Subcutaneous abdominal adipose tissue (tissue), 5 donors: ENCODE measurements around the gene WASF2.
"Not testable (repeated sequence)": the region's sequence is repeated elsewhere in the genome, so short reads cannot be mapped to it uniquely, and the experiment has no call there.

Experiments
- H3K27ac ChIP-seq: one replicate; pipeline ENCODE4 v1.7.0; 2013; ENCODE audit warnings: low read depth, mild to moderate bottlenecking, inconsistent platforms, low read length, moderate library complexity
- H3K27me3 ChIP-seq, 5 donors: one replicate each; pipeline ENCODE4 v1.7.0; 2013; ENCODE audit warnings: low read length in 5 of 5, inconsistent platforms in 1 of 5; ENCODE audit not compliant: control insufficient read depth in 5 of 5, insufficient read depth in 4 of 5
- H3K36me3 ChIP-seq, 5 donors: one replicate each; pipeline ENCODE4 v1.7.0; 2013; ENCODE audit warnings: low read length in 5 of 5; ENCODE audit not compliant: control insufficient read depth in 5 of 5, insufficient read depth in 5 of 5
- H3K4me1 ChIP-seq, 5 donors: one replicate each; pipeline ENCODE4 v1.7.0; 2013; ENCODE audit warnings: low read length in 5 of 5, mild to moderate bottlenecking in 3 of 5, moderate library complexity in 1 of 5; ENCODE audit not compliant: control insufficient read depth in 5 of 5, insufficient read depth in 5 of 5
- H3K4me3 ChIP-seq, 5 donors: one replicate each; pipeline ENCODE4 v1.7.0; 2013; ENCODE audit warnings: low read length in 5 of 5, low read depth in 1 of 5
- H3K9ac ChIP-seq, 5 donors: one replicate each; pipeline ENCODE4 v1.7.0; 2013; ENCODE audit warnings: low read length in 5 of 5, mild to moderate bottlenecking in 4 of 5, moderate library complexity in 3 of 5
- H3K9me3 ChIP-seq, 5 donors: one replicate each; pipeline ENCODE4 v1.7.0; 2013; ENCODE audit warnings: low read length in 5 of 5; ENCODE audit not compliant: control insufficient read depth in 5 of 5
- donor health status: healthy.
- donor health status: healthy.
- donor health status: healthy.
- donor health status: healthy.
- donor health status: healthy.

Gene WASF2

DNA sequence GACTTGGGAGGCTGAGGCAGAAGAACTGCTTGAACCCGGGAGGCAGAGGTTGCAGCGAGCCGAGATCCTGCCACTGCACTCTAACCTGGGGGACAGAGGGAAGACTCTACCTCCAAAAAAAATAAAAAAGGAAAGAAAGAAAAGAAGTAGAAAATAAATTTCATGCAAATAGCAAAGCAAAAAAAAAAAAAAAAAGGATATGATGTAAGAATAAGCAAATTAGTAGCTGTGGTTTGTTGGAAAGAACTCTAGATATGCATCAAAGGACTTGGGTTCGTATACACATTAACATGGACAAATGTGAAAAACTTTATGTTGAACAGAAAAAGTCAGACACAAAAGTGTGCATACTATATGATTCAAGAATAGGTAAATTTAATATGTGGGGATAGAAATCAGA lies 11.9 kb downstream of the WASF2 start:
- H3K36me3 ChIP-seq, result no peaks in the 10 kb centered on the region
- H3K27ac ChIP-seq, result no peak overlapping the region
- peaks cover 0 to 50% (median 47%) of the 10 kb centered on the region in 5 donors for H3K4me1 ChIP-seq
- H3K4me3 ChIP-seq, result no peak overlapping the region
- no peaks in the 10 kb centered on the region for H3K9me3 ChIP-seq
- no peaks in the 10 kb centered on the region for H3K27me3 ChIP-seq
- H3K9ac ChIP-seq, result no peak overlapping the region

GRCh38 chr1:27476237-27476636 lies 13.7 kb downstream of the WASF2 start:
- Histone ChIP-seq H3K4me1 (peaks cover 0 to 51% (median 35%) of the 10 kb centered on the region in 5 donors), H3K4me3 (no peak overlapping the region), H3K27ac (no peak overlapping the region)

DNA sequence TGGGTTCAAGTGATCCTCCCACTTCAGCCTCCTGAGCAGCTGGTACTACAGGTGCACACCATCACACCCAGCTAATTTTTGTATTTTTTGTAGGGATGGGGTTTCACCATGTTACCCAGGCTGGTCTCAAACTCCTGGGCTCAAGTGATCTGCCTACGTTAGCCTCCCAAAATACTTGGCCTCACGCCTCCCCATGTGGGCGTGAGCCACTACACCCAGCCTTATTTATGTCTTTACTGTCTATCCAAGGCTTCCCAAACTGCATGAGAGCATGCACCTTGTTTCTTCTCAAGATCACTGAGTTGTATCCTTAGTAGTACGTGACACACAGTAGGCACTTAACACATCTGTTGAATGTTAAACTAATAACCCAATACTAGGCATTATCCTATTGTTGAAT lies 14.2 kb downstream of the WASF2 start:
- no peak overlapping the region for H3K9ac ChIP-seq
- H3K27me3 ChIP-seq, result no peaks in the 10 kb centered on the region
- H3K27ac ChIP-seq, result no peak overlapping the region
- H3K9me3 ChIP-seq, result no peaks in the 10 kb centered on the region
- peaks cover 0 to 51% (median 35%) of the 10 kb centered on the region in 5 donors for H3K4me1 ChIP-seq
- no peaks in the 10 kb centered on the region for H3K36me3 ChIP-seq
- no peak overlapping the region for H3K4me3 ChIP-seq

More at GRCh38 chr1:27476237-27476636, 13.7 kb downstream of the WASF2 start:
- Histone ChIP-seq H3K9ac (no peak overlapping the region), H3K9me3 (no peaks in the 10 kb centered on the region), H3K36me3 (no peaks in the 10 kb centered on the region), H3K27me3 (no peaks in the 10 kb centered on the region)

DNA sequence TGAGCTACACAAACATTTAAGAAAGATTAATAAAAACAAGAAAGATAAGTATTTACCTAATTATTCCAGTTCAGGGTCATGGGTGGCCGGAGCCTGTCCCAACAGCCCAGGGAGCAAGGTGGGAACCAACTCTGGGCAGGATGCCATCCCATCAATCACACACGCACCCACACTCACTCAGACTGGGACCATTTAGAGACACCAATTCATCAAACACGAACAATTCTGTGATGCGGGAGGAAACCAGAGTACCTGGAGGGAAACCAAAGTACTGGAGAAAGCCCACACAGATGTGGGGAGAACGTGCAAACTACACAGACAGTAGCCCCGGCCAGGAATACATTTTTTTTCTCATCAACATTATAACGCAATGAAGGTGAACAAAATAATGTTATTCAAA lies 16.2 kb downstream of the WASF2 start:
- Histone ChIP-seq H3K4me1 (peaks cover 0 to 66% (median 40%) of the 10 kb centered on the region in 5 donors), H3K4me3 (no peak overlapping the region), H3K9me3 (no peaks in the 10 kb centered on the region), H3K36me3 (no peaks in the 10 kb centered on the region), H3K9ac (no peak overlapping the region), H3K27ac (peak overlapping the region; percentile 6), H3K27me3 (no peaks in the 10 kb centered on the region)

GRCh38 chr1:27472098-27472497 lies 17.9 kb downstream of the WASF2 start:
- H3K9ac ChIP-seq, H3K27me3 ChIP-seq, H3K36me3 ChIP-seq, H3K27ac ChIP-seq, H3K4me3 ChIP-seq, H3K9me3 ChIP-seq: not testable (repeated sequence)
- H3K4me1 ChIP-seq, result peaks cover 0 to 75% (median 46%) of the 10 kb centered on the region in 5 donors

- no peak overlapping the region for H3K27ac ChIP-seq
- peaks cover 0 to 71% (median 46%) of the 10 kb centered on the region in 5 donors for H3K4me1 ChIP-seq
- H3K4me3 ChIP-seq, result no peak overlapping the region
Measured at GRCh38 chr1:27471477-27471876, 18.5 kb downstream of the WASF2 start.

GRCh38 chr1:27469334-27469733 lies 20.6 kb downstream of the WASF2 start:
- Histone ChIP-seq H3K9me3 (no peaks in the 10 kb centered on the region), H3K36me3 (peaks cover 0 to 5% (median 3%) of the 10 kb centered on the region in 5 donors), H3K27ac (no peak overlapping the region), H3K9ac (no peak overlapping the region), H3K4me1 (peaks cover 0 to 57% (median 36%) of the 10 kb centered on the region in 5 donors), H3K4me3 (no peak overlapping the region), H3K27me3 (no peaks in the 10 kb centered on the region)

More at GRCh38 chr1:27471477-27471876, 18.5 kb downstream of the WASF2 start:
- Histone ChIP-seq H3K9ac (no peak overlapping the region), H3K36me3 (peaks cover 0 to 2% (median 1%) of the 10 kb centered on the region in 5 donors), H3K9me3 (no peaks in the 10 kb centered on the region), H3K27me3 (no peaks in the 10 kb centered on the region)

- not testable (repeated sequence) for H3K4me3 ChIP-seq, H3K27ac ChIP-seq, H3K9me3 ChIP-seq, H3K9ac ChIP-seq, H3K27me3 ChIP-seq, H3K36me3 ChIP-seq
- peaks cover 0 to 49% (median 31%) of the 10 kb centered on the region in 5 donors for H3K4me1 ChIP-seq
Measured at GRCh38 chr1:27468378-27468777, 21.6 kb downstream of the WASF2 start.

- Histone ChIP-seq H3K27ac (no peak overlapping the region), H3K9ac (no peak overlapping the region), H3K4me3 (no peak overlapping the region), H3K9me3 (no peaks in the 10 kb centered on the region), H3K36me3 (peaks cover 0 to 5% (median 3%) of the 10 kb centered on the region in 5 donors), H3K27me3 (no peaks in the 10 kb centered on the region), H3K4me1 (peaks cover 2 to 34% (median 22%) of the 10 kb centered on the region in 5 donors)
Measured at GRCh38 chr1:27464926-27465647, 24.9 kb downstream of the WASF2 start.

DNA sequence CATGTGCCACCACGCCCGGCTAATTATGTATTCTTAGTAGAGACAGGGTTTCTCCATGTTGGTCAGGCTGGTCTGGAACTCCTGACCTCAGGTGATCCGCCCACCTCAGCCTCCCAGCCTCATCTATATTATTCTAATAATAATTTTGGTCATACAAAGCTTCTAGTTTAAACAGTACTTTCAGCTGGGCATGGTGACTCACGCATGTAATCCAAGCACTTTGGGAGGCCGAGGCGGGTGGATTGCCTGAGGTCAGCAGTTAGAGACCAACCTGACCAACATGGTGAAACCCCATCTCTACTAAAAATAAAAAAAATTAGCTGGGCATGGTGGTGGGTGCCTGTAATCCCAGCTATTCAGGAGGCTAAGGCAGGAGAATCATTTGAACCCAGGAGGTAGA lies 26.1 kb downstream of the WASF2 start:
- not testable (repeated sequence) for H3K9me3 ChIP-seq, H3K36me3 ChIP-seq, H3K27me3 ChIP-seq, H3K4me3 ChIP-seq, H3K9ac ChIP-seq, H3K27ac ChIP-seq
- H3K4me1 ChIP-seq, result peaks cover 2 to 29% (median 28%) of the 10 kb centered on the region in 5 donors
